Fibroblast of villous mesenchyme (primary cell): ENCODE data around the gene SLC6A8. TPM values are rescaled to one million over a fixed set of nuclear protein-coding genes. Genes with fewer than 3 reads are reported as not detected.

Source experiments
- DNase-seq: peaks from one replicate; pipeline ENCODE4 v3.0.0-alpha.2; 2010; ENCODE audit warnings: low read depth
- H3K4me3 ChIP-seq: 2 replicates; pipeline ENCODE4 v1.5.1; 2011; ENCODE audit warnings: low read depth, mild to moderate bottlenecking, low read length
- CTCF ChIP-seq: IDR thresholded peaks from 2 replicates; pipeline ENCODE4 v1.5.1; 2012; ENCODE audit warnings: low read depth, mild to moderate bottlenecking, low read length; ENCODE audit not compliant: insufficient read depth
- total RNA-seq: library from RNA; depleted of rRNA; stranded (reverse); fragments of >200 nt; gene quantifications from 2 replicates; pipeline ENCODE4 v1.2.3, GENCODE V29; 2012

The SLC6A8 gene
- total RNA-seq, 1 donor: 9.1 TPM

GRCh38 chrX:153640736-153641575 lies 46.8 kb upstream of the SLC6A8 start:
- DNase-seq: no peak
- H3K4me3 ChIP-seq: no peak overlapping the region
- TF ChIP-seq CTCF: no peak

GRCh38 chrX:153641627-153642026 lies 46.1 kb upstream of the SLC6A8 start:
- TF ChIP-seq CTCF: no peak
- no peak overlapping the region for H3K4me3 ChIP-seq
- no peak for DNase-seq

- no peak overlapping the region for H3K4me3 ChIP-seq
- no peak for TF ChIP-seq CTCF
- DNase-seq: no peak
These were observed 45.6 kb upstream of the SLC6A8 start for GRCh38 chrX:153642051-153642654.

- no peak for TF ChIP-seq CTCF
- H3K4me3 ChIP-seq: no peak overlapping the region
- no peak for DNase-seq
These were observed 44.9 kb upstream of the SLC6A8 start for GRCh38 chrX:153642655-153643430.

- TF ChIP-seq CTCF: no peak
- DNase-seq: no peak
- H3K4me3 ChIP-seq: peak overlapping the region; percentile 15
These were observed 44.0 kb upstream of the SLC6A8 start for GRCh38 chrX:153643431-153644351.
